Measurements from ENCODE around the gene FKTN.

Gene FKTN

GRCh38 chr9:105633411-105633810 is 75.5 kb downstream of the FKTN start:
- no peak for DNase-seq

DNA sequence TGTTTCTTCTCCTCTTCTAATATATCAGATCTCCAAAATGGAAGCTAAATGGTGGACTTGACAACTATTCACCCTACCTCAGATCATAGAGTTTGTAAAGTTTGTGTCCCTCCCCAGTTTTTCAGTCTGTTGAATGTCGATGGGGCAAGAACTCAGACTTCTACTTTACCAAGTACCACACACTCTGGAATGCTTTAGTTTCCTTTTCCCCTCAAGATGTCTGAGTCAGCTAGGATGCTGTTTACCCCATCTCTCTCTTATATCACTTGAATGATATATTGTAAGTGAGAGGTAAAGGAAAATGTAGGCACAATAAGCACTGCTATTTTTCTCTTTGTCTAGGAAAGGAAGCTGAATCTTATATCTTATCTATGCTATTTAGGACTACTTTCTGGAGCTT is 78.4 kb downstream of the FKTN start:
- no peak for DNase-seq

- no peak for DNase-seq
These were observed 80.0 kb downstream of the FKTN start for GRCh38 chr9:105637787-105638395.

DNA sequence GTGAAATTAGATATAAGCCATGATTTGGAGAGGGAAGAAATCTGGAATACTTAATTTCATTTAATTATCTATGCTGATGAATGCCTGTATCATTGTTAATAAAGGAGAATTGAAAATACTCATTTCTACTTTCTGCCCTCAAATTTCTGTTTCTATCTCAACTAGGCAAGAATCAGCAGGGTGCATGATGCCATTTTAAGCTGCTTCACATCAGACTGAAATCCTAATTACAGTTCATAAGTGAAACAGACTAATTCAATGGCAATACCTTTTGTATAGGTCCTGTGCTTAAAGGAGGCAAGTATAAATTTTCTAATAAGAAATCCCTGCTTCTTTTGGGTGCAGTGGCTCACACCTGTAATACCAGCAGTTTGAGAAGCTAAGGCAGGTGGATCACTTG is 82.0 kb downstream of the FKTN start:
- DNase-seq, result no peak

- no peak for DNase-seq
These were observed 85.9 kb downstream of the FKTN start for GRCh38 chr9:105643795-105644194.

DNA sequence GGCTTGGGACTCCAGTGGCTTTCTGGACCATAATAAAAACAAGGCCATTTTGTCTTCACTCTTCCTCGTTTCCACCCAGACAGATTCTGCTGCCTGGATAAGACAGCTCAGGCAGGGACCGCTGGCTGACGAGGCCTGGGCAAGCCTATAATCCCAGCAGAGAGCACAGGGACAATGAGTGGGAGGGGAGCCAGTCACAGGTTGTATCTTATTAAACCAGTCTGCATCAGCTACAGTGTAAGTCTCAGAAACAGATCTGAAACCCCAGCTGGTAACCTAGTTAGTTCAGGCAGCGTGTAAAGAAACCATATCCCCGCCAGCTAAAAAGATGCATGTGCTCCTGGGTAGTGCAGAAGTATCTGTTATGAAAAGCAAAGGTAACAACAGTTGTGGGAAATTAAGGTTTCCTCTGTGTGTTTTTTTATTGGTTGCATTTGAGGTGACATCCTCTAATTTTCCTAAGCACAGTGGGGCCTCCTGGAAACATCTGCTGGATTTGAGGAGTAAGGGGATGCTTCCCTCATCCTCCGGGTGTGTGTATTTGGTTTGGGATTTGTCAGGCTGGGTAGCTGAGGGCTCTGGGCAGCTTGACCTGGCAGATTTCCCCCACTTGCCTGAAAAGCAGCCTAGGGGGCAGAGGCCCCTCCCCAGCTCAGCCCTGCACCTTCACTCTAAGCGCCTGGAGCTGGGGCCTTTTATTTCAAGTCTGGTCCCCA is 89.1 kb downstream of the FKTN start:
- no peak for DNase-seq

GRCh38 chr9:105647595-105648349 is 89.8 kb downstream of the FKTN start:
- no peak for DNase-seq

DNA sequence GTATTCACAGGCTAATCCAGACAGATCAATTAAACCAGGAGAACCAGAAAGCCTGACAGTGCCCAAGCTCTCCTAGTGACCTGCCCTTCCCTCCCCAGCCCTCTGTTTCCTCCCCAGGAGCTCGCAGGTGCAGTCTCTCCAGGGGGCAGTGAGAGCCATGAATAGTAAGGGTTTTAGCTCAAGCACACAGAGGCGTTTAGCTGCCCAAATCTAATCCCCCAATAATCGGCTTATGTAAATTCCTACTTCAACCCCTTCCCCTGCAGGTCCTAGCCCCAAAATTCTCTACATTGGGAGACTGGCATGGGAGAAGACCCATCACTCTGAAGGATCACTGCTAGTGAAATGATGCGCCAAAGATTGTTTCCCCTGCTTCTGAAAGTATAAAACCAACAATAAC is 93.9 kb downstream of the FKTN start:
- DNase-seq, result no peak

DNA sequence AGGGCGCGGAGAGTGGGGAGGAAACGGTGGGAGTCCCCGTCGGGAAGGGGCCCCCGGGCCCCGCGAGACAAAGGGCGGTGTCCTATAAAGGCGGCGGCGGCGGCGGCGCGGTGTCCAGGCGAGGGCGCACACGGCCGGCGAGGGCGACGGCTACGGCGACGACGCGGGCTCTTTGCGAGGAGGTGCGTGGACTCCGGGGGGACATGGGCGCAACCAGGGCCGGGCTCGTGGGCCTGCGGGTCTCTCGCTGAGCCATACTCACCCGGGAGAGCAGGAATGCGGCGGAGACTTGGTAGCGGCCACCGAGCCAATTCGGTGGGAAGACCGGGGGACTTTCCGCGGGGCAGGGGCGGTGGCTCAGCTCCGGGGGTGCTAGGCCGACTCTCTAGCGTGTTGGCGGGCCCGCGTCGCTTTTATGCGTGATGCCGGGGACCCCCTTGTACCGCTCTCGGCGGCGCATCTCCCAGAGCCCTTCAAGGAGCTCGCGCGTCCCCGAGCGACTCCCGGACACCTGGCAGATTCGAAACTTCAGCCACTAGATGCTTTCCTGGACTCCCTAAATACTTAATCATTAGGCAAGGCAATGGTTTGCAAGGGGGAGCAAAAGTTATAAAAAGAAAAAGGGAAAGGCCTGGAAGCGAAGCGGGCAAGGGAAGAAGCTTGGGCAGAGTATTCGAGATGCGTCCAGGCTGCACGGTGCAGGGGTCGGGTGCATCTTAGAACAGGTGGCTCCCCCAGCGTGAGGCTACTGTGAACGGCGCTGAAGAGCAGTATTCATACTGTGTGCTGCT is 98.4 kb downstream of the FKTN start:
- no peak for DNase-seq

DNA sequence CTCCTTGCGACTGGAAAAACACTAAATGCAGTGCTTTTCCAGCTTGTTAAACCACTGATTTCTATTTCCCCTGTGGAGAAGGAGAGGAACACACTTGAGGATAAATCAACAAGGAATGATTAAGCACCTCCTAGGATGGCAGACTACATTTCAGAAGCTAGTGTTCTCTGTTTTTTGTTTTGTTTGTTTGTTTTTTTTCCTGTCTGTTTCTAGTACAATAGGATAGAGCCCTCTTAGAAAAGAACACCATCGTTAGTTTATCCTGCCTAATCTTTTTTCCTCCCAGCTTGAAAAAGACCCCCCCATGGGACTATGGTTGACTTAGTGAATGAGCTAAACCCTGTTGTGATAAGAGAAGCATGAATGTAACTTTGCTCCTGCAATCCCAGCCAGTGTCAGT is 100.4 kb downstream of the FKTN start:
- DNase-seq, result no peak

DNA sequence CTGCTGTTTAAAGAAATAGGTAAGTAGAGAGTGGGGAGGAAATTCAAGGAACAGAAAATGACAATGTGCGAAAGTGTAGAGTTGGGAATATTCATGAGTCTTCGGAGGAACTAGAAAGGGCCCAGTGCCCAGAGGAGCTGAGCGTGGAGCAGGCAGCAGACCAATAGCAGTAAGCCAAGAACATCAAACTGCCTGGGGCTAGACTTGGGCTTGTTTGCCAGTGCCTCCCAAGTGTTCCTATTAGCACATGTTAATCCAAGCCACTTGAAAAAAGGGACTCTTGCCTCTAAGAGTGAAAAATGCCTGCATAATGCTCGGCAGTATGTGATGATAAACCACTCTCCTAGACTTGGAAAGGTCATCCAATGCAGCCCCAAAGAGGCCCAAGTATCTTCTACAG is 103.1 kb downstream of the FKTN start:
- DNase-seq, result no peak

DNA sequence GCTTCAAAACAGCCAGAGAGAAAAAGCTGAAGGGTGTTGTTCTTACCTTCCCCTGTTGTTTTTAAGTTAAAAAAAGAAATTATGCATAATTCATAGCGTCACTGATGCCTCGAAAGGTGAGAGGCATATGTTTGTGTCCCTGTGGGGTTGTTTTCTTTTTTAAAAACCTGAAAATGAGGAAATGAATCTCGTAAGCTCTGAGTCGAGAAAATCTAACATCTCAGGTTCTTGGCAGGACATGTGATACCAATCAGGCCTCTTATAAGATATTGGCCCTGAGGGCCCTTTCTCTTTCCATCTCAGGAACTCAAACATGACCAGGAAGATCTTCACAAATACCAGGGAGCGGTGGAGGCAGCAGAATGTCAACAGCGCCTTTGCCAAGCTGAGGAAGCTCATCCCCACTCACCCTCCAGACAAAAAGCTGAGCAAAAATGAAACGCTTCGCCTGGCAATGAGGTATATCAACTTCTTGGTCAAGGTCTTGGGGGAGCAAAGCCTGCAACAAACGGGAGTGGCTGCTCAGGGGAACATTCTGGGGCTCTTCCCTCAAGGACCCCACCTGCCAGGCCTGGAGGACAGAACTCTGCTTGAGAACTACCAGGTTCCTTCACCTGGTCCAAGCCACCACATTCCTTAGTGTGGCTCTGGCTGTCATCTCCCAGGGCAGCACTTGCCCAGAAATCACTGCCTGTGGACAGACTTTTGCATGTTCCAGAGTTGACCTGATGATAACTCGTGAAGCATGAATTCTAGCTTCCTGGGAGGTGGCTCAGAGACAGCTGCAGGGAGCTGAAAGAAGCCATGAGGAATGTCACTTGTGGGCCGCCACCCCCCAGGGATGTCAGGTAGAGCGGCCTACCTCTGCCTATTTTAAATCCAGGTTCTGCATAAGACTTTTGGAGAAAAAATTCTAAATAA is 104.5 kb downstream of the FKTN start, which contains the start of gene TAL2:
TSS of gene TAL2 (plus strand) at position 274 of the 921 bp plus-strand sequence. CDS start at position 314, 40 bp downstream.
- DNase-seq, result no peak

DNA sequence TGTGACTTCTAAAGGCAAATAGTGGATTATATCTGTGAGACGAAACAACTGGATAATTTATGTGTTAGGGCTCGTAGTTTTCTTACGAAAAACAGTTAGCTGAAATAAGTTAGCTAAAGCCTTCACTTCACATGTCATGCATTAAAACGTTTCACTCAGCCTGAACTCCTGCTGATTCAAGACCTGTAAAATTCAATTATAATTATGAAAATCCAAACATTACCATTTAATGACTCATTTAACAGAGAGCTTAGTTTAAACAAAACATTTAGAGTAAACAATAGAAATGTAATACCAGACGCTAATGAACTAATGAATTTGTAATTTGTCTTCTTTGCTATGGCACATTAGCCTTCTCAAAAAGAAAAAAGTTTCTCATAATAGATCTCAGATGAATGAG is 106.0 kb downstream of the FKTN start:
- DNase-seq, result no peak

DNA sequence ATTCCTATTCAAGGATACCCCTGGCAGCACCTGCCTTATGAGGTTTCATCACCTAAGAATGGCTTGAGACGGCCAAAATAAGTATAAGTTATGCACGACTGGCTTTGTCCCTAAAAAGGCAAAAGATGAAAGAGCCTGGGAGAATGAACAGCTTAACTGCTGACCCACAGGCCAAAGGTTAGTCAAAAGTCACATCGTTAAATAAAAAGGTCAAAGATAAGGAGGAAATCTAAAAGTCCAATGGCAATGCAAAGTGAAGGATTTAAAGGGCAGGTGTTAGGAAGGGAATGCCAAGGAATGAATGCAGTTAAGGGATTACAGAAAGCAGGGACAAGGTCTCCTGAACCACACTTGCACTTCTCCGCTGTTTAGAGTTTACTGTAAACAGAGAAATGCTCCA is 109.9 kb downstream of the FKTN start:
- DNase-seq, result no peak

DNA sequence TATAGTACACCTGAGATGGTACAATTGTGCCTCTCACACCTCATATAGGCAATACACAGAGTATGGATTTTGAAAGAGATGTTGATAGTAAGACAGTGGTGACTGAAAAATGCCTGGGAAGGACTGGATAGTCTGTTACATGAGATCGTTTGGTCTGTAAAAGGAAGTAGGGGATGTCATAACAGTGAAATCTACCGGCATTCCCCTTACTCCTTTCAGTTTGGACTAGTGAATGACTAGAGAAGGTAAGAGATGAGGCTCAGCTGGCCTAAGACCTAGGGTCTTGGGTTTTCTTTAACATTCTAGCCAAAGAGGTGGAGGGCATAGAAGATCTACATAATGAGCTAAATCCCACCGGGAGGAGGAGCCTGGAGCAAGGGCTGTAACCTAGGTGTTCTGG is 112.4 kb downstream of the FKTN start:
- no peak for DNase-seq

DNA sequence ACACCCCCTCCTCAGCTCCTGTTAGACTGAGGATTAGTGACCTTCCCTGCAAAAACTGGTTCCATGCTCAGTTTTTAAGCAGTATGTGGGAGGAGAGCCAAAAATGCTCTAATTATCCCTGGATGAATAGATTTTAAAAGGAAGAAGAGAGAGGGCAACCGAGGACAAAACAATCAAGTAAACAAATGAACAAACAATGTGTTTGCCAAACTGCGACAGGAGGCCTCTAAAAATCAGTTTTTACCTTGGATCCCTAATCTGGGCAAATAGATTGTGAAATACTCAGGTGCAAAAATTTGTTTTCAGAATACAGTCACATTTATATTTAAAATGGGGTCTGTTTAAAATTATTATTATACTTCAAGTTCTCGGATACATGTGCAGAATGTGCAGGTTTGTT is 112.8 kb downstream of the FKTN start:
- no peak for DNase-seq

- DNase-seq, result no peak
These were observed 114.8 kb downstream of the FKTN start for GRCh38 chr9:105672711-105673234.

DNA sequence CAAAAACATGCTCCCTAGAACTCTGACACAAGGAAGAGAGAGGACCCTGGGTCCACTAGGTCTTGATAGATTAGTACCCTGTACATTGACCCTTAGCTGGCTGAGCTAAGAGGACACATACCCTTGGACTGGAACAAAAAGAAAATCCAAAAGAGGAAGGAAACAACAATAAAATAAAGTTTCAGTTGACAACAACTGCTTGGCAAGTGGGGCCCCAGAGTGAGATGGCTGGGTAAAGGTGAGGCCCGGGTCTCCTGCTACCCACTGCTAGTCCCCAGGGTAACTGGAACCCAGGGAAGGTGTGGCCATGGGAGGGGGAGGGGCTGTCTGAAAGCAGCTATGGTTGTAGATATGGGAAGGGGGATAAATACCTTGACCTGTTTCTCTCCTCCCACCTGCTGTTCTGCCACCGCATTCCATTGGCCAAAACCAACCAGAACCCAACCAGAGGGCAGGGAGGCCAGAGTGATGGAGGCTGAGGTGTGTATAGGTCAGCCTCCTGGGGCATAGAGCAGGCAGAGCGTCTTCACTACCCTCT is 116.0 kb downstream of the FKTN start:
- no peak for DNase-seq

DNA sequence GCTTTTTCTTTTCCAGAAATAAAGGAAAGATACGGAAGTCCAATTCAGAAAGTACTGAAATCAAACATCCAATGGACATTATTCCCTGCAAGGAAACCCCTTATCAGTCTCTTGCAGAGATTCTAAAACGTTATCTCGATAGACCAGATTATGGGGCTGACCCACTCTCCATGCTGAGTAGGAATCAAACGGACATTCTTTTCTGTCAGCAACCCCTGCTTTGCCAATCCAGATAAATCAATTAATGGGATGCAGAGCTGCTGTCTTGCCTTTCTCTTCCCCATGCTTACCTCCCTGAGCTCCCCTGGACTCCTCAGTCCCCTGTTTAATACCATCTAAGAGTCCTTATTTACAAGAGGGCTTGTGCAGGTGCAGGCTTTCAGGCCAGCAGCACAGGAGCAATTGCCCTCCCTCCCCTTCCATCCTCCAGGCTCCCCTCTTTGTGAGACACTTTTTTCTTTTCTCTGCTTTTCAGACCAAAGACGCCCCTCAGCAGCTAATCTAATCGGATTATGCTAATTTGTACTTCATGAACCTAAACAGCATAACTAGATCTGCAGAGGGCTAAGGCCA is 118.5 kb downstream of the FKTN start:
- no peak for DNase-seq

DNA sequence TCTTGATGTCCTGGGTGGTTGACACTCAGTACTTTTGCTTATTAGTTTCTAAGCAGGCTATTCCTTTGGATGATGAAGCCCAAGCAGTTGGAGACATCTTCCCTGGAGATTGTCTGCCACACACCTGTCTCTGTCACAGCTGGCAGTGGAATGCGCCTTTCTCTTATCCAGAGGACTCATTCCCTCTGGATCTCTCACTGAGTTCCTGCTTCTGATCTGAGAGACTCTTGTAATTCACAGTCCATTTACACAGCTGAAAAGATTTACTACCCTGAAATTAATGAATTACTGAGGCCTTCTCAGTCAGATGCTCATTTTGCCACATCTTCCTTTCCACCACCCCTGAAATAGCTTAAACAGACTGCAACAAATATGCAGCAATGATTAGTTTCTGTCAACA is 120.2 kb downstream of the FKTN start:
- DNase-seq, result no peak

DNA sequence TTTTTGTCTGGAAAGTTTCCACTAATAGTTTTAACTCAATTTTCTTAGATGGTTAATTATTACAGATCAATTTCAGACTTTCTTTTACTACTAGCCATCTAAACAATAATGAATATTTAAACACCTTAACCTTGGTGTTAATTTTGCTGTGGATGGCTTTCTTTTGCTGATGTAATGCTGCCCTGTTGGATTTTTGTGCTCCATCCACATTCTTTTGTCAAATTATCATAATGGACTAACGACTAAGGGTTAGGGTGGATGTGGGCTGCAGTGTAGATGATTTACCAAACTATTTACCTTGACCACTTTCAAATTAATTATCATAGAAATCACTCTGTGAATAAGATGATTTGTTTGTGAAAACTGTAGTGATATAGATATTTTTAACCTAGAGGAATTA is 120.8 kb downstream of the FKTN start:
- no peak for DNase-seq
